Measurements from ENCODE around the gene SCAMP5.

Gene SCAMP5

DNA sequence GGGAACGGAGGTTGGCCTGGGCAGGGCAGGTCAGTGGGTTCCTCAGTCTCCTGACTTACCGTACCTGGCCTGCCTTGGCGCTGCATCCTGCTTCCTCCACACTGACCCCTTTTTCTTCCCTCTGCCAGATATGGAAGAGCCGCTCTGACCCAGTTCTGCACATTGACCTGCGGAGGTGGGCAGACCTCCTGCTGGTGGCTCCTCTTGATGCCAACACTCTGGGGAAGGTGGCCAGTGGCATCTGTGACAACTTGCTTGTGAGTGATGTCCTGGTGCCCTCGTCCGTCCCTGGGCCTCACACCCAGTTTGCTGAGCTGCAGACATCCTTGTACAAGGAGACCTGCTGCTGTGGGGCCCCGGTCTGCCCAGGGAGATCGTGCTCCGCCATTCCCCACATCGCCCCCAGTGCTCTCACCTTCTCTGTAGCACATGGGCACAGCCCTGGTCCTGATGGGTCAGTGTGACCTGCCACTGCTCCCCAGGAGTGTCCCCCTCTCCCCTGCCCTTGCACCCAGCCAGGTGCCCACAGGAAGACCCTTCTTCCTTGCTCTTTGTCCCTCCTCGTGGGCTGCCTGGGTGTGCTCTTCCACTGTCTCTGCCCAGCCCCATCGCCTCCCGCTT is 49.0 kb downstream of the SCAMP5 start:
- no peak for DNase-seq

DNA sequence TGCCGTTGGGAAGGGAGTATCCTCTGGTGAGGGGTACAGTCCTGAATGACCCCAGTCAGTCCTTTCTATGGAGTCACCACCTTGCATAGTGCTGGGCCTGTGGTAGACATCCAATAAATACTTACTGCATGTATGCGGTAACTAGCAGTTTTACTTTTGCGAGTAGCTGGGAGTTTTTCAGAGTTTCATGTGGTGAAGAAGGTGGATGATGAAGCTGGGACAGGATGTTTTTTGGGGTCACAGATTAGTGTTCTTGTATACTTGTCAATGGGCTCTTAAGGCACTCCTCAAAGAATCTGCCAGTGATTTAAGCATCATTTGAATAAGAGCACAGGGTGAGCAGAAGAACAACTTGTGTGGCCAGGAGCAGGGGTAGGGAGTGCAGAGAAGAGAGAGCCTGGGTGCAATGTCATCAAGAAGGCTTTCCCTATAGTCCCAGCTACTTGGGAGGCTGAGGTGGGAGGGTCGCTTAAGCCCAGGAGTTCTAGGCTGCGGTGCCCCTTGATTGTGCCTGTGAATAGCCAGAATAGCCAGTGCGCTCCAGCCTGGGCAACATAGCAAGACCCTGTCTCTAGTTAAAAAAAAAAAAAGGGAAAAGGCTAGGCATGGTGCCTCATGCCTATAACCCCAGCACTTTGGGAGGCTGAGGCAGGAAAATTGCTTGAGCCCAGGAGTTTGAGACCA is 50.1 kb downstream of the SCAMP5 start:
- no peak for DNase-seq

DNA sequence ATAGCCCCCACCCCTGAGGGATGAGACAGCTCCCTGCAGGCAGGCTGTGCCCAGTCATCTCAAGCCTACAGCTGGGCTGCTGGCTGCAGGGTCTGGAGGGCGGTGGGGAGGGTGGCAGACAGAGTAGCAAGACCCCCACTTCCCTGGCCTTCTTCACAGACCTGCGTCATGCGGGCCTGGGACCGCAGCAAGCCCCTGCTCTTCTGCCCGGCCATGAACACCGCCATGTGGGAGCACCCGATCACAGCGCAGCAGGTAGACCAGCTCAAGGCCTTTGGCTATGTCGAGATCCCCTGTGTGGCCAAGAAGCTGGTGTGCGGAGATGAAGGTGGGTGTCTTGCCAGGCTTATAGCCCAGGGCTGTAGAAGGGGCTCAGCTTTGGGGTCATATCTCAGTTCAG is 53.0 kb downstream of the SCAMP5 start:
- no peak for DNase-seq

DNA sequence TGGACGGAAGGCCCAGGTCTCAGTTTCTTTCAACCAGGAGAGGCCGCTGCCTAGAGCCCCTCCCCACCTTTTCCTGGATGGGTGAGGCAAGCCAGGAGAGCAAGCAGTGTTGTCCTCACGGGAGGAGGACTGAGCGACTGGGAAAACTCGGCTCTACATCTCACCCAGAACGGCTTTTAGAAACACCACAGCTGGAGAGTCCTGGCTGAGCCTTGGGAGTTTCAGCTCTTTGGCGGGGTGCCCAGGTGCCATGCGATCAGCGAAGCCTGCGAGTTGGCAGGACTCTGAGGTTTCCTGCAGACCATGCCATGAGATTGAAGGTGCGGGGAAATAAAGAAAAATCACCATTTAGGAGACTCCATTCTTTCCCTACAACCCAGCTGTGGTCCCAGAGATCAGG is 54.0 kb downstream of the SCAMP5 start:
- peak in 54 of 58 donors; percentile 12 to 82 (median 58) for DNase-seq

DNA sequence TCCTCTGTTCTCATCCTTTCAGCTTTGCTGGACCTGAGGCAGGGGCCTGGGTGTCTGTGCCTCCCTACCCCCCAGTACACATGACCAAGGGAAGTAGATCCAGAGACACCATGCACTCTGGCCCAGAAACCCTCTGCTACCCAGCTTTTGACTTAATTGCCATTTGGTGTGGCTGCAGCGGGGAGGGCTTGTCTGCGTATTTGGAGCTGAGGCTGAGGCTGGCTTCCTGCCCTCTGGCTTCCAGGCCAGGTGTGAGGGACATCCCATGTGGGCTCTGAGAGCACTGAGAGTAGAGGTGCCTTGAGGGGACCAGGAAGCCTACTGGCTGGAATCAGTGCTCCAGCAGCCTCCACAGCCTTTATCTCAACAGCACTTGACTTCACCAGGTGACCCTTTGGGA is 54.9 kb downstream of the SCAMP5 start:
- DNase-seq: no peak

DNA sequence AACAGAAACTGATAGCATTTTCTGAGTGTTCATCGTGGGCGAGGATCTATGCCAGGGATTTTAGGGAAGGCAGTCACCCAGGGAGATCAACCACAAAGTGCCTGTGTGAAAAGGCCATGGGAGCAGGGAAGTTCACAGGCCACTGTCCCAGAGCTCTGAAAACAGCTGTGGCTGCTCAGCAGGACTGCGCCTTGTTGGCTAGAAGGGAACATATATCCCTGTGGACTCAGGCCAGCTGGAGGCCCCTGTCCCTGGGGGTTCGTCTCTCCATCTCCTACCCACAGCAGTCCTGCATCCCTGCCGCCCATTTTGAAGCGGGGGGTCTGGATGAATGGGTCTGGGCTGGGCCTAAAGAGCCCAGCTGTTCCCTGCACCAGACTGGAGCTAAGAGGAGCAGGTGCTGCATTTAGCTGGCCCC is 55.8 kb downstream of the SCAMP5 start:
- DNase-seq: no peak

DNA sequence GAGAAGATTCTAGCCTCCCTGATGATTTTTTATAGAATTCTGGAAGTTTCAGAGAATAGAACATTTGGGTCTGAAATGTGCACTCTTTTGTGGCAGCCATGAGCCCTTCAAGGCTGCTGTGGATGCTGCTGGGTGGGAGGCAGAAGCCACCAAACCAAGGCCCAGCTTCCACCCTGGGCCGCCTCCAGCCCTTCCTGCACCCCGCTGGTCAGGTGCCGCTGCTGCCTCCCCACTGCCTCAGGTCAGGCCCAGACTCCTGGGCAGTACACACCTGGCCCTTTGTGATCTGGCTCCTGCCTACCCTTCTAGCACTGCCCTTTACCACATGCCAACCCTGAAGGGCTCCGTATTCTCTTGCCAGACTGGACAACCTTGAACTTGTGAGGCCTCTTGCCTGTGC is 56.3 kb downstream of the SCAMP5 start:
- no peak for DNase-seq

DNA sequence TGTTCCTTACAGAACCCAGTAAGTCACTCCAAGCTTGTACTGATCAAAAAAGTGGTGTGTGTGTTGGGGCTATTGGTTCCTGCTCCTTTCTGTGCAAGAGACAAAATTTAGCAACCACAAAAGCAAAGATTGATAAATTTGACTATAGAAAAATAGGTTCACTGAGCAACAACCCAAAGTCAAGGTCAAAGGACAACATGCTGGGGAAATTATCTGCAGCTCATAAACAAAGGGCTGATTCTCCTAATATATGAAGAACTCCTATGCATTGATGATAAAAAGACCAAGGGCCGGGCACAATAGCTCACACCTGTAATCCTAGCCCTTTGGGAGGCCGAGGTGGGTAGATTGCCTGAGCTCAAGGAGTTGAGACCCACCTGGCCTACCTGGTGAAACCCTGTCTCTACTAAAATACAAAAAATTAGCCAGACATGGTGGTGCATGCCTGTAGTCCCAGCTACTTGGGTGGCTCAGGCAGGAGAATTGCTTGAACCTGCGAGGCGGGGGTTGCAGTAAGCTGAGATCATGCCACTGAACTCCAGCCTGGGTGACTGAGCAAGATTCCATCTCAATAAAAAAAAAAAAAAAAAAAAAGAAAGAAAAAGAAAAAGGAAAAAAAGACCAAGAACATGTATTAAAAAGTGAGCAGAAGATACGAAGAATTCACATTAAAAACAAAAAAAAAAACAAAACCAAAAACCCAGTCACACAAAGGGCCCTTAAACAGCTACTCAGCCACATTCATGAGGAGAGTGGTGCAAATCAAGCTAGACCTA is 57.8 kb downstream of the SCAMP5 start:
- DNase-seq: no peak

DNA sequence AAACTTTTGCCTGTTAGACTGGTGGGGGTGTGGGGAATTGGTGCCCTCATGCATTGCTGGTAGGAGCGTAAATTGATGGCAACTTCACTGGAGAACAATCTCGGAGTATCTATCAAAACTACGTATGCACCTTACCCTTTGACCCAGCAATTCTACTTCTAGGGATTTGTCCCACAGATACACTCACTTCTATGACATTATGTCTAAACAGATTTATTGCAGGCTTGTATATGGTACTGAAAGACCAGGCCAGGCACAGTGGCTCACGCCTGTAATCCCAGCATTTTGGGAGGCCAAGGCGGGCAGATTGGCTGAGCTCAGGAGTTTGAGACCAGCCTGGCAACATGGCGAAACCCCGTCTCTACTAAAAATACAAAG is 58.4 kb downstream of the SCAMP5 start:
- no peak for DNase-seq

DNA sequence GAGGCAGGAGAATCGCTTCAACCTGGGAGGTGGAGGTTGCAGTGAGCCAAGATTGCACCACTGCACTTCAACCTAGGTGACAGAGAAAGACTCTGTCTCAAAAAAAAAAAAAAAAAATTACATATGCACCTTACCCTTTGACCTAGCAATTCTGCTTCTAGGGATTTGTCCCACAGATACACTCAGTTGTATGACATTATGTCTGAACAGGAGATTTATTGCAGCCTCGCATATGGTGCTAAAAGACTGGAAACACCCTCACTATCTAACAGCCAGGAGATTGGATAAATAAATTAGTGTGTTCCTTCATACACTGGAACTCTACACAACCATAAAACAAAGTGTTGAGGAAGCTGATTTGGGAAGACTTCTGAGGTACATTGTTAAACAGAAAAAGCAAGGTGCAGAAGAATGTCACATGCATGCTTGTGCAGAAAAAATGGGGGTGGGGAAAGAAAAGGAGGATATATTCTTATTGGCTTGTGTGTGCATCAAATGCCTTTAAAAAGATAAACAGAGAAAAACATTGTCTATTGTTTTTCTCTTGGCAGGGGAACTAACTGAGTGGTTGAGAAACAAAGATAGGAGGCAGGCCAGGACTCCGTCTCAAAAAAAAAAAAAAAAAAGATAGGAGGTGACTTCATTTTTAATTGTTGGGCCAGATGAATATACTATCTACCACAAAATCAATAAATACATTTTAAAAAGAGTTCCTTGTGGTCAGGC is 59.0 kb downstream of the SCAMP5 start:
- peak in 1 of 58 donors; percentile 10 for DNase-seq

DNA sequence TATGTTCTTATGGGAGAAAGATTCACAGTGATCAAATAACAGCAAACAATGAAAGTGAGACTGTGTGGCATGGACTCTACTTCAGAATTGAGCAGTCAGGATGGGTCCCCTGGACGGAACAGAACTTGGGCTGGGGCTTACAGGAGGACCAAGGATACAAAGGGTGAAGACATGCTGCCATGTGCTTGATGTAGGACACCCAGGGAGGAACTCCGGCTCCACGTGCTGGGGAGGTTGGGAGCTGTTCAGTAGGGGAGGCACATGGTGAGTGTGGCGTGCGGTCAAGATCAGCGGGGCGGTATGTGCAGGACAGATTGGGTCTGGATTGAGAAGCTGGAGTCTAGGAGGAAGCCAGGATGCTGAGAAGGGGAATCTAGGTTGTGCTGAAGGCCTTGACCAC is 60.7 kb downstream of the SCAMP5 start:
- no peak for DNase-seq

DNA sequence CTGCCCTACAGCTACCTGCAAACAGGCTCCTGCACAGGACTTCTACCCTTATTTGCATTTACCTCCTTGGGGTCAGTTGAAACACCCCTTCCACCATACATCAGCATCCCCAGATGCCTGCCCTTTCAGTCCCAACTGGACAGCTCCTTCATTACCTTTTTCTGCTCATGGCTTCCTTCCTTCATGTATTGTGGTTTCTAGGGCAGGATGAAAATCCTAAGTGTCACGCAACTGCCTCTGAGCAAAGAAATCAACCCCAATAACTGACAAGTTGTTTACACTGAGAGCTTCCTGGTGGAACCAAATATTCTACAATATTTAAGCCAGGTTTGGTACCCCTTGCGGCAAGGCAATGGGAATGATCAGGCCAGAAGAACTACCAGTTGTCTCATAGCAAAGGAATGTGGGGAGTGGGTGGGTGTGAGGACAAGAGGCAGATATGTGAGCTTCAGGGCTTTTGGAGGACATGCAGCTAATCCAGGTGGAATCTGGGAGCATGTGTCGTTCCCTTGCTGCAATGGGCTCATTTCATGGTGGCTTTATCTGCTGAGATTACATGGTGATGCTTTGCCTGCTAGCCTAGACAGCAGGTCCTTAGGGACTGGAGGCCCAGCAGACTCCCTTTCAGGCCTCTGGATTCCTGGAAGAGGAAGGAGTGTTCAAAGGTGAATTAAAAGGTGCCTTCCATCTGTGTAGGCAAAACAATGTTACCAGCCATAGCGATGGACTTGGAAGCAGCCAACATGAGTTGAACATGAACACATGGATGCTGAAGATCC is 63.0 kb downstream of the SCAMP5 start:
- no peak for DNase-seq

DNA sequence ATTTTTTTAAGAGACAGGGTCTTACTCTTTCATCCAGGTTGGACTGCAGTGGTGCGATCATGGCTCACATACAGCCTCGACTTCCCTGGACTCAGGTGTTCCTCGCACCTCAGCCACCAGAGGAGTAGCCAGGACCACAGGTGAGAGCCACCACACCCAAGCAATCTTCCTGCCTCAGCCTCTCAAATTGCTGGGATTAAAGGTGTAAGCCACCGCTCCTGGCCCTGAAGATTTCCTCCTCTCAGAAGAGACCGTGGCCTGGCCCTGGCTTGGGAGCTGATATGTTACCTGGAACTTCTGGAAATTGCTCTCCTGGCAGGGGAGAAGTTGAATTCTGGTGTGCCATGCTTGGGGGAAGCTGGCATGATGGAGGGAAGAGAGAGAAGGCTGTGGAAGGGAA is 64.2 kb downstream of the SCAMP5 start:
- DNase-seq: no peak

DNA sequence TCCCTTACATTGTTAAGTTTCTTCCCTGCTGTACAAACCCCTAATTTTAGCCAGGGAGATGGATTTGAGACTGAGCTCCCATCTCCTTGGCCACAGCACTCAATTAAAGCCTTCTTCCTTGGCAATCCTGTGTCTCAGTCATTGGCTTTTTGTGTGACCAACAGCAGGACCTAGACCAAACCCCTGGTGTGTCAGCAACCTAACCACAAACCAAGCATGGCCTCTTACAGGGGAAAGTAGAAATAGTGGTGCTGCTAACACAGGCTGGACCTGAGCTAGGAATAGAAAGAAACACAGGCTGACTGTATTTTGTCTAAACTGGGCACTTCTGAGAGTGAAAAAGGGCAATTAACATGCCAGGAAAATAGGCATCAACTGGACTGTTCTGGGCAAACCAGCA is 65.9 kb downstream of the SCAMP5 start:
- DNase-seq: no peak

DNA sequence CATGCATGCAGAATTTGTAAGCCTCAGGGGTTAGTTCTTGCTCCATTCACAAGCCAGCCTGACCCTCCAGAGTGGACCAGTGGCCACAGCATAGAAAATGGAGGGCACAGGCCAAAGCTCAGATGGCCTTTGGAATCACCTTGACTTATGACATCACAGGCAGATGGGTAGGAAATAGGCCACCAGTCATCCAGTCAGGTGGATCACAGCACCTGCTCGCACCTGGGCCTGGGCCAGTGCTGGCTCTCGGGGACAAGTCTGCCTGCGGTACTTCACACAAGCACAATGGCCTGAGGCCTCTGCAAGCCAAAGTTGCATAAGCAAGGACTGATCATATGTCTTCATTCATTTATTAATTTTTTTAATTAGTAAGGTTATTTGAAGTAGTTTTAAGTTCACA is 67.3 kb downstream of the SCAMP5 start:
- DNase-seq: no peak

DNA sequence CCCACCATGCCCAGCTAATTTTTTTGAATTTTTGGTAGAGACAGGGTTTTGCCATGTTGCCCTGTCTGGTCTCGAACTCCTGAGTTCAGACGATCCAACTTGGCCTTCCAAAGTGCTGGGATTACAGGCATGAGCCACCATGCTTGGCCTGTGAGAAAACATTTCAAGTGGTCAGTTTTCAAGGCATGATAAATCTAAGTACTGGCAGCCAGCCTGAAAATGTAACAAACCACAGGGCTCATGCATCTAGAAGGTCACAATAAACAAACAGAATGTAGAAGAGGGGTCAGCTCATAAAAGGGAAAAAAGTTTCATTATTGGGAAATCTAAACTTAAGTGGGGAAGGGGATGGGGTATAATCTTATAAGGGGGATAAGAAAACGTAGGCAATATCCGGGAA is 68.0 kb downstream of the SCAMP5 start:
- DNase-seq: no peak

DNA sequence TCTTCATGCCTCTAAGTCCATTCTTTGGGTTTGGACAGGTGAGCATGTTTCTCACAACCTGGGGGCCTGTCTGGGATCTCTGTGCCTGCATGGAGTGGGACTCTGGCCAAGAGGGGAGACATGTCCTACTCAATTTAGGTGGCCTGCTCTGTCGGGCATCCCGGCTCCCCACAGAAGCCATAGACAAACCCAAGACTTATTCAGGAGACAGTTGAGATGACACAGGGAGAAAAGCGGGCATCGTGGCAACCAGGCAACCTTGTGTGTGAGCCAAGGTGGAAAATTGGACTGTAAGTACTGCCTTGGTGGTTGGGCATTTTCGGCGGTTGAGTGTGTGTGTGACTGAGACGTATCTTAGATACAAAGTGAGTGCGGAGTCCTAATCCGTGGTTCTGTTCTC is 68.5 kb downstream of the SCAMP5 start:
- no peak for DNase-seq

DNA sequence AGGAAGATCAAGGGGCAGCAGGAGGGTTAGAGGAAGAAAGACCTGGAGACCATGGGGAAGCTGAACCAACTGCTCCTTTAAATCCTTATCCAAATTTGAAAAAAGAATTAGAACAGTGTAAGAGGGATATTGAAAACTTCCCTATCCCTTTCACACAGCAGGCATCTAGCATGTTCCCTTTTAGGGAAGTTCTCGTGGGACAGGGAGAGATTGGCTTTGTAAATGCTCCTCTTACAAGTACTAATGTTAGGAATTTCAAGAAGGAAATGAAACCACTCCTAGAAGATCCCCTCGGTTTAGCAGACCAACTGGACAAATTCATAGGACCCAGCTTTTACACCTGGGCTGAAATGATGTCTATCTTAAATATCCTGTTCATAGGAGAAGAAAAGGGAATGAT is 69.5 kb downstream of the SCAMP5 start:
- DNase-seq: no peak

DNA sequence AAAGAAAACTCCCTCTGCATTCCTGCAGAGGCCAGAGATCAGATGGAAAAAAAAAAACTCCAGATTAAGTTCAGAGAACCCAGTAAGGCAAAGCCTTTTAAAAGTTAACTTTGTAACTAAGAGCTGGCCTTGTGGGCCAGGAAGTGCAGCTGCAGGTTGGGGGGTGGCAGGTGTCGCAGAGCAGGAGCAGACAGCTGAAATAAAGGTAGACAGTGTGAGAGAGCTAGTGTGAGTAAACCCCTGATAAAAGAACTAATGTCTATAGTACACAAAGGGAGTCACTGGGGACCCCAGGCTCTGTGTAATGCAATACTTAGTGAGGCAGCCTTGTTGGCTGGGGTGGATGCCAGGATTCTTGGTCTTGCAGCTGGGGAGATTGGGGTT is 70.1 kb downstream of the SCAMP5 start:
- DNase-seq: no peak

DNA sequence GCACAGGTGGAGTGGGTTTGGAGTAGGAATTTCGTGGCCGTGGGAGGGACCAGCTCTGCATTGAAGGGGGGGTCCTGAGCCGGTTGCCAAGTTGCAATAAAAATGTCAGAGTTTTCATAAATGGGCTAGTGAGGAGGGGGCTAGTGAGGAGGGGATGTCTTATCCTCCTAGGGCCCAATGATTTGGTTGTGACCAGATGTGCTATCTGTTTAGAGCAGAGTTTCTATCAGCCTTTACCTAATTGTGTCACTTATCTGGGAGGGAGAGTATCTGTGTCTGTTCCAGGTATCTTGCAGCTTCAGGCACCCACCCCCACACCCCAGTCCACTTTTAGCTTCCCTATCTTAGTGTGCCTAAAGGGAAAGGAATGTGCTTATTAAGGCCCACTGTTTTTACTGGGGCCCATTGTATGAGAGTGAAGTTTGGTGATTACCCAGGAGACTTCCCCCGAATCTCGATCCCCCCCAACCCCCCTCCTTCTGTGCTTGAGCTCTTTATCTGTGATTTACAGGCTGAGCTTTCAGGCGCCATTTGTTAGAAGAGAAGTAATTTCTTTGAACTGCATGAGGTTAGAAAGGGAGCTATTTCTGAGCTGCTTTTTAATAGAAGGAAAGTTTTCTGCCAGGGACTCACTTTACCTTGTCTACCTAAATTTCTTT is 70.6 kb downstream of the SCAMP5 start:
- no peak for DNase-seq
